Head of caudate nucleus (tissue), 42 donors: ENCODE results near the gene MCRIP2.

ENCODE experiments used
- DNase-seq, 42 donors: peaks; one replicate each; pipeline versions ENCODE4 v3.0.0 to v3.0.0-alpha.2; 2020 to 2021; ENCODE audit warnings: mixed read lengths in 7 of 42
- intact Hi-C: fragments of 100-400 bp; cut with DNase I; formaldehyde crosslinking; loops from one replicate; pipeline ENCODE4 v1.15.0; 2022

The MCRIP2 gene

GRCh38 chr16:674968-675883 is 33.6 kb downstream of the MCRIP2 start, which contains the start of gene RHBDL1:
TSS of gene RHBDL1 (plus strand) at chr16:675671. CDS start at chr16:675791, 120 bp downstream.
- intact Hi-C loops, result no loop called here
- DNase-seq, result peak in 34 of 42 donors; percentile 21 to 76 (median 55)

DNA sequence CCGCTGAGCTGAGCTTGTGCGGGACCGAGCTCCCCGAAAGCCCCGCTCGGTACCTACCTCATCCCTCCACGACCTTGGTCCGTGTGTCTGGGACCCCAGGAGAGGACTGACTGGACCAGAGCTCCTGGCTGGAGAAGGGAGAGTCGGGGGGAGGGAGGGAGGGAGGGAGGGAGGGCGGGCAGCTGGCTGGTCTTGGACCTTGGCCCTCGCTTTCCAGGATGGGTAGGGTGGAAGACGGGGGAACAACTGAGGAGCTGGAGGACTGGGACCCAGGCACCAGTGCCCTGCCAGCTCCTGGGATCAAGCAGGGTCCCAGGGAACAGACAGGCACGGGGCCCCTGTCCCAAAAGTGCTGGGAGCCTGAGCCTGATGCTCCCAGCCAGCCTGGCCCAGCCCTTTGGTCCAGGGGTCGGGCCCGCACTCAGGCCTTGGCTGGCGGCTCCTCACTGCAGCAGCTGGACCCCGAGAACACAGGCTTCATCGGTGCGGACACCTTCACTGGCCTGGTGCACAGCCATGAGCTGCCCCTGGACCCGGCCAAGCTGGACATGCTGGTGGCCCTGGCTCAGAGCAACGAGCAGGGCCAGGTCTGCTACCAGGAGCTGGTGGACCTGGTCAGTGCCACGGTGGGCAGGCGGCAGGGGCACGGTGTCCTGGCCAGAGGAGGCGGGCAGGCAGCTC is 34.4 kb downstream of the MCRIP2 start:
- DNase-seq, result no peak
- intact Hi-C loops, result no loop called here

GRCh38 chr16:676565-676902 is 34.9 kb downstream of the MCRIP2 start:
- no peak for DNase-seq
- intact Hi-C loops, result no loop called here

- intact Hi-C loops, result no loop called here
These were observed 35.3 kb downstream of the MCRIP2 start for GRCh38 chr16:676913-677312.

DNA sequence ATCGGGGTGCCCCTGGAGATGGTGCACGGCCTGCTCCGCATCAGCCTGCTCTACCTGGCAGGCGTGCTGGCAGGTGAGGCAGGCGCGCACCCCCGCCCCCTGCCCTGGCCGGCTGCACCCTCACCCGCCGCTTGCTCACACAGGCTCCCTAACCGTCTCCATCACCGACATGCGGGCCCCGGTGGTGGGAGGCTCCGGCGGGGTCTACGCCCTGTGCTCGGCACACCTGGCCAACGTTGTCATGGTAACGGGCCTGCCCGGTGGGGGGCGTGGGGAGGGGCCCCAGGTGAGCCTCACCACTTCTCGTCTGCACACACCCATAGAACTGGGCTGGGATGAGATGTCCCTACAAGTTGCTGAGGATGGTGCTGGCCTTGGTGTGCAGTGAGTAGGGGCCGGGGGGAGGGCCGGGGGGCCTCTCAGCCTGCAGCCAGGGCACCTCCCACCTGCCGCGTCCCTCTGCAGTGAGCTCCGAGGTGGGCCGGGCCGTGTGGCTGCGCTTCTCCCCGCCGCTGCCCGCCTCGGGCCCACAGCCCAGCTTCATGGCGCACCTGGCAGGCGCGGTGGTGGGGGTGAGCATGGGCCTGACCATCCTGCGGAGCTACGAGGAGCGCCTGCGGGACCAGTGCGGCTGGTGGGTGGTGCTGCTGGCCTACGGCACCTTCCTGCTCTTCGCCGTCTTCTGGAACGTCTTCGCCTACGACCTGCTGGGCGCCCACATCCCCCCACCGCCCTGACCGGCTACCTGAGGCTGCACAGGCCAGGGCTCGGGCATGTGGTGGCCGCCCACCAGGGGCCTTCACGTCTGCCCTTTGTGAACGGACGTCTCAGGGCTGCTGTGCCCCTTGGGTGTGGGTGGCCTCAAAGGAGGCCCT is 35.9 kb downstream of the MCRIP2 start:
- intact Hi-C loops, result no loop called here
- DNase-seq, result no peak

More at GRCh38 chr16:676913-677312, 35.3 kb downstream of the MCRIP2 start:
- no peak for DNase-seq

DNA sequence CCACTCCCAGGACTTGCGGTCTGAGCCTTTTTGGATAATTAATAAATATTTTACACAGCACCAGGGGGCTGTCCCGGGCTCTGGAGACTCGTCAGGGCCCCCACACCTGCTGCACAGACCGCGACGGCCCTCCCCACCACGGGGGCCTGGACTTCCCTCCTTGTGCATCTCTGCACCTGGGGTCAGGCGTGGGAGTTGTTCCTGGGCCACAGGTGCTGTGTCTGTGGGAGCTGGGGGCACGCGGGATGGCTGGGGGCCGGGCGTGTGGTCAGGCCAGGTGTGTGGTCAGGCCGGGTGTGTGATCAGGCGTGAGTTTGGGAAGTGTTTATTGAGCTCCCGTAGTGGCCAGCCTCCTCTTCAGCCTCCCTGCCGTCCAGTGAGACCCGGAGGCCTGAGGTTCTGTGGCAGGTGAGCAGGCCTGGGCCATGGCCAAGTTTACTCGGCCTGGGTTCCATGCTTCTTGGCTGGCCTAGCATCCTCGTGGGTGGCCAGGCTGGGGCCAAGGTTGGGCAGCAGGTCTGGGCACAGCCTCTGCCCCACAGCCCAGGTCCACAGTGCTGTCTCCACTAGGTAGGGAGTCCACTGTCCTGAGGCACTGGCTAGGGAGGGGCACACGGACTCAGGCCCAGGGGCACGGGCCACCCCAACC is 36.7 kb downstream of the MCRIP2 start:
- no peak for DNase-seq
- intact Hi-C loops, result no loop called here

GRCh38 chr16:678858-679813 is 37.5 kb downstream of the MCRIP2 start:
- intact Hi-C loops, result no loop called here
- peak in 39 of 42 donors; percentile 39 to 81 (median 60) for DNase-seq

DNA sequence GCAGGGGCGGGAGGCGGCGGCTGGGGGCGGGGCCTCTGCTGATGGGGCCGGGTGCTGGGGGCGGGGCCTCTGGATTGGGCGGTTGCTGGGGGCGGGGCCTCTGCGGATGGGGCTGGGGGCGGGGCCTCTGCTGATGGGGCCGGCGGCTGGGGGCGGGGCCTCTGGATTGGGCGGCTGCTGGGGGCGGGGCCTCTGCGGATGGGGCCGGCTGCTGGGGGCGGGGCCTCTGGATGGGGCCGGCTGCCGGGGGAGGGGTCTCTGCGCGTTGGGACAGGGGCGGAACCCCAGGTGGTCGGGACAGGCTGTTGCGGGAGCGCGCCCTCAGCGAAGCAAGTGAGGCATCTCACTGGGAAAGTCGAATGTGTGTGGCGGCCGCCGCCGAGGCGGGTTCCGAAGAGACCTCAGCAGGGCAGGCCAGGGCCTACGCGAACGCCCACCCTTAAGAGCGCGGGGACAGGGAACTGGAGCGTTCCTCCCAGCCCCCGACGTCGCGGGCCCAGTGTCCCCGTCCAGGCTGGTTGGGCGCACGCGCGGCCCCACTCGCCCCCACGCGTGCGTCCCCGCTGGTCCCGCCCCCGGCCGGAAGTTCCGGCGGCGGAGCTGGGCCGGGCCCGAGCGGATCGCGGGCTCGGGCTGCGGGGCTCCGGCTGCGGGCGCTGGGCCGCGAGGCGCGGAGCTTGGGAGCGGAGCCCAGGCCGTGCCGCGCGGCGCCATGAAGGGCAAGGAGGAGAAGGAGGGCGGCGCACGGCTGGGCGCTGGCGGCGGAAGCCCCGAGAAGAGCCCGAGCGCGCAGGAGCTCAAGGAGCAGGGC is 38.4 kb downstream of the MCRIP2 start, which contains the start of gene STUB1:
Gene STUB1, plus strand, starts transcription at position 597 of the 811 bp plus-strand sequence. Its CDS starts 116 bp downstream, at position 713.
- intact Hi-C loops, result no loop called here
- peak; percentile 57 to 96 (median 89) for DNase-seq

- DNase-seq, result no peak
- intact Hi-C loops, result no loop called here
These were observed 39.0 kb downstream of the MCRIP2 start for GRCh38 chr16:680625-680945.

- no peak for DNase-seq
- intact Hi-C loops, result no loop called here
These were observed 39.5 kb downstream of the MCRIP2 start for GRCh38 chr16:680967-681745.

DNA sequence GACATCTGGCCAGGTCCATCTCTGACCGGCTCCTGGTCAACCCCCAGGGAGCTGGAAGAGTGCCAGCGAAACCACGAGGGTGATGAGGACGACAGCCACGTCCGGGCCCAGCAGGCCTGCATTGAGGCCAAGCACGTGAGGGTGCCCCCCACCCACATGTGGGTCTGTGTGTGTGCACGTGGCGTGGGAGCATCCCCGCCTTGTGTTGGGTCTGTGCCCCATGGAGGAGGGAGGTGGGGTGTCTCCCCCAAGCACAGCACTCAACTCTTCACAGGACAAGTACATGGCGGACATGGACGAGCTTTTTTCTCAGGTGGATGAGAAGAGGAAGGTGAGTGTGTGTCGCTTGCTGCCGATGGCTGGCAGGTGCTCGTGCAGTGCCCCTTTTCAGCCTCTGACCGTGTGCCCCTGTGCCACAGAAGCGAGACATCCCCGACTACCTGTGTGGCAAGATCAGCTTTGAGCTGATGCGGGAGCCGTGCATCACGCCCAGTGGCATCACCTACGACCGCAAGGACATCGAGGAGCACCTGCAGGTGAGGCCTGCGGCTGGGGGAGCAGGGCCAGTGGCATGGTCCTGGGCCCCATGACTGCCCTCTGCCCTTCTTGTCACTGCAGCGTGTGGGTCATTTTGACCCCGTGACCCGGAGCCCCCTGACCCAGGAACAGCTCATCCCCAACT is 40.3 kb downstream of the MCRIP2 start:
- intact Hi-C loops, result no loop called here
- no peak for DNase-seq

- DNase-seq, result no peak
These were observed 41.1 kb downstream of the MCRIP2 start for GRCh38 chr16:682493-683395.

DNA sequence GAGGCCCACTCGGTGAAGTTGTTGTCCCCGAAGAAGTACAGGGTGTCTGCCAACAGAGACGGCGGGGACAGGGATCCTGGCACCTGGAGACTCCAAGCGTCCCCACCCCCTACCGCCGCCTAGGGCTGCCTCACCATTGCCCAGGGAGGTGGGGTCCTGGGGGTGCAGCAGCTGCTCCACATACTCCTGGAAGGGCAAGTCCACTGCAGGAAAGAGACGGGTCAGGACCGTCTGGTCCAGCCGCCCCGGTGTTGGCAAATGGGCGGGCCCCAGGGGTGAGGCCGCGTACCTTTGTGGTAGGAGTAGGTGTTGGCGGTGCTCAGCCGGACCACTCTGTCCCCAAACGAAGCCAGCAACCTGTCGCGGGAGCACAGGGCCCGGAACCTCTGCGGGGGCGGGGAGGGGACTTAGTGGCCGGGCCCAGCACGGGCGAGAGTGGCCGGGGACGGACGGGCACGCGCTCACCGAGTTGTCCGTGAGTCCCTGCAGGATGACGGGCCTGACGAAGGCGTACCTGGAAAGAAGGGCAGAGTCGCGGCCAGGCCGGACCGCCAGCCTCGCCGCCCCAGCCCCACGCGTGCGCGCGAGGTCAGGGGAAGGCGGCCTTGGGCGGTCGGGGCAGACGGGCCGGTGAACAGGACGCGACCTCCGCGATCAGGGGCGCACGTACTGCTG is 41.9 kb downstream of the MCRIP2 start:
- DNase-seq, result no peak
- intact Hi-C loops, result no loop called here

More at GRCh38 chr16:682493-683395, 41.1 kb downstream of the MCRIP2 start:
- intact Hi-C loops, result no loop called here
